ENCODE measurements around the gene DND1. TPM values are rescaled to one million over a fixed set of nuclear protein-coding genes. Genes with fewer than 3 reads are reported as not detected.
"Not testable (repeated sequence)": the region's sequence is repeated elsewhere in the genome, so short reads cannot be mapped to it uniquely, and the experiment has no call there.

The DND1 gene
- total RNA-seq, 1 donor from 2014 or later: 1.7 TPM

DNA sequence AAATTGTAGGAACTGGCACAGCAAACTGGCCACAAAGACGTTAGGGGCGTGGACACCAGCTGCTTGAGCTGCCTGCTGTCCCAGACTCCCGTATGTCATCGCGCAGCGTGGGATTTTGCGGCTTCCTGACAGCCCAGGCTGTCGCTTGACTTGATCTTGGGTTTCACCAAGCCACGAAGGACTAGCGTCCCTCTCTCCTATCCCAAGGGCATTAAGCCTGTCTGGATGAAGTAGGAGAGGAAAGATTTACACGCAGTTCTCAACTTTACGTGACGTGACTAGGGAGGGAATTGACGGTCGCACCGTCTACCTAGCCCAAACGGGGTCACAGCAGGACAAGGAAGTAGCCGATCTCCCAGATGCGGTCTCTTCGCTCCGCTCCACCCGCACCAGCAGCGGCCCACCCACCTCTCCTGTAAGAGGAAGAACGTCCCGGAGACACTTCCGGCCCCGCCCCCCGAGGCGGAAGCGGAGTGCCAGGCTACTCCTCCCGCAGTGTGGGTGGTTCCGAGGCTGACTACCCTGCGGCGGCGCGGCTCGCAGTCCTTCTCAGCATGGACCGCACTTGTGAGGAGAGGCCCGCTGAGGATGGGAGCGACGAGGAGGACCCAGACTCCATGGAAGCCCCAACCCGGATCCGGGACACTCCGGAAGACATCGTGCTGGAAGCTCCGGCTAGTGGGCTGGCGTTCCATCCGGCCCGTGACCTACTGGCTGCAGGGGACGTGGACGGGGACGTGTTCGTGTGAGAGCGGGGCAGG, 8.8 kb downstream of the DND1 start, which contains the start of gene WDR55:
WDR55 (plus strand) TSS at position 546 of the 761 bp plus-strand sequence; CDS start at position 555, 9 bp downstream.
- Histone ChIP-seq H4K20me1 (ENCODE audit: insufficient read depth, low read length) (peaks cover 34% of the 10 kb centered on the region), H2AFZ (ENCODE audit: low read depth, low read length) (peak within 1 kb of the TSS; percentile 90), H3K9ac (ENCODE audit: low read length) (peak within 1 kb of the TSS; percentile 90), H3K27me3 (ENCODE audit: insufficient read depth, low read length) (no peaks in the 10 kb centered on the region), H3K4me3 (ENCODE audit: insufficient read depth, low read depth, low read length) (peak within 1 kb of the TSS; percentile 94), H3K4me2 (ENCODE audit: low read length) (peak within 1 kb of the TSS; percentile 98), H3K4me1 (ENCODE audit: insufficient read depth, low read length) (no peaks in the 10 kb centered on the region), H3K36me3 (ENCODE audit: insufficient read depth, low read length) (peaks cover 34% of the 10 kb centered on the region), H3K27ac (ENCODE audit: low read depth, low read length) (peak within 1 kb of the TSS; percentile 84), H3K79me2 (ENCODE audit: insufficient read depth, low read length) (peaks cover 46% of the 10 kb centered on the region), H3K9me3 (ENCODE audit: insufficient read depth, low read depth, low read length) (no peaks in the 10 kb centered on the region)
- peaks cover 2% of the 10 kb centered on the region for H3K9me3 Mint-ChIP-seq (ENCODE audit: unreplicated experiment)
- H3K4me3 Mint-ChIP-seq (ENCODE audit: unreplicated experiment): peak within 1 kb of the TSS; percentile 97
- TF ChIP-seq, protein P1, sequence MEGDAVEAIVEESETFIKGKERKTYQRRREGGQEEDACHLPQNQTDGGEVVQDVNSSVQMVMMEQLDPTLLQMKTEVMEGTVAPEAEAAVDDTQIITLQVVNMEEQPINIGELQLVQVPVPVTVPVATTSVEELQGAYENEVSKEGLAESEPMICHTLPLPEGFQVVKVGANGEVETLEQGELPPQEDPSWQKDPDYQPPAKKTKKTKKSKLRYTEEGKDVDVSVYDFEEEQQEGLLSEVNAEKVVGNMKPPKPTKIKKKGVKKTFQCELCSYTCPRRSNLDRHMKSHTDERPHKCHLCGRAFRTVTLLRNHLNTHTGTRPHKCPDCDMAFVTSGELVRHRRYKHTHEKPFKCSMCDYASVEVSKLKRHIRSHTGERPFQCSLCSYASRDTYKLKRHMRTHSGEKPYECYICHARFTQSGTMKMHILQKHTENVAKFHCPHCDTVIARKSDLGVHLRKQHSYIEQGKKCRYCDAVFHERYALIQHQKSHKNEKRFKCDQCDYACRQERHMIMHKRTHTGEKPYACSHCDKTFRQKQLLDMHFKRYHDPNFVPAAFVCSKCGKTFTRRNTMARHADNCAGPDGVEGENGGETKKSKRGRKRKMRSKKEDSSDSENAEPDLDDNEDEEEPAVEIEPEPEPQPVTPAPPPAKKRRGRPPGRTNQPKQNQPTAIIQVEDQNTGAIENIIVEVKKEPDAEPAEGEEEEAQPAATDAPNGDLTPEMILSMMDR (IDR thresholded peaks at IDR 0.05; ENCODE audit: insufficient read depth, low read depth, low read length): no peak
- TF ChIP-seq EZH2 (IDR thresholded peaks at IDR 0.05; ENCODE audit: insufficient read depth, low read length): no peak
- peak; percentile 87 for DNase-seq (ENCODE audit: low read depth)
- H3K36me3 Mint-ChIP-seq (ENCODE audit: low read depth, unreplicated experiment): peaks cover 24% of the 10 kb centered on the region
- H3K27ac Mint-ChIP-seq (ENCODE audit: unreplicated experiment): peak within 1 kb of the TSS; percentile 96
- no peak for FAIRE-seq
- peaks cover 14% of the 10 kb centered on the region for H3K4me1 Mint-ChIP-seq (ENCODE audit: low read depth, unreplicated experiment)
- no peaks in the 10 kb centered on the region for H3K27me3 Mint-ChIP-seq (ENCODE audit: low read depth, unreplicated experiment)

DNA sequence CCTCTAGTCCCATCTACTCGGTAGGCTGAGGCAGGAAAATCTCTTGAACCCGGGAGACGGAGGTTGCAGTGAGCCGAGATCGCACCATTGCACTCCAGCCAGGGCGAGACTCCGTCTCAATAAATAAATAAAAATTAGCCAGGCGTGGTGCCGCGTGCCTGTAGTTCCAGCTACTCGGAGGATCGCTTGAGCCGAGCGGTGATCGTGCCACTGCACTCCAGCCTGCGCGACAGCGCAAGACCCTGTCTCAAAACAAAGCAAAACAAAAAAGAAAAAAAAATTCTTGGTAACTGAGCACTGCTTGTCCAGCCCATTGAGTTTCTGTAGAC, 9.4 kb downstream of the DND1 start:
- H3K9me3 Mint-ChIP-seq (ENCODE audit: unreplicated experiment): peaks cover 2% of the 10 kb centered on the region
- Histone ChIP-seq H4K20me1 (ENCODE audit: insufficient read depth, low read length) (peaks cover 29% of the 10 kb centered on the region), H3K36me3 (ENCODE audit: insufficient read depth, low read length) (peaks cover 36% of the 10 kb centered on the region), H3K4me3 (ENCODE audit: insufficient read depth, low read depth, low read length) (peak overlapping the region; percentile 94), H3K79me2 (ENCODE audit: insufficient read depth, low read length) (peaks cover 42% of the 10 kb centered on the region), H3K4me2 (ENCODE audit: low read length) (peak overlapping the region; percentile 98), H3K27ac (ENCODE audit: low read depth, low read length) (peak overlapping the region; percentile 84), H3K27me3 (ENCODE audit: insufficient read depth, low read length) (no peaks in the 10 kb centered on the region), H3K9ac (ENCODE audit: low read length) (peak overlapping the region; percentile 90), H3K9me3 (ENCODE audit: insufficient read depth, low read depth, low read length) (no peaks in the 10 kb centered on the region), H3K4me1 (ENCODE audit: insufficient read depth, low read length) (no peaks in the 10 kb centered on the region), H2AFZ (ENCODE audit: low read depth, low read length) (peak overlapping the region; percentile 90)
- H3K4me1 Mint-ChIP-seq (ENCODE audit: low read depth, unreplicated experiment): peaks cover 18% of the 10 kb centered on the region
- DNase-seq (ENCODE audit: low read depth) (no peak), FAIRE-seq (no peak)
- H3K4me3 Mint-ChIP-seq (ENCODE audit: unreplicated experiment): peak overlapping the region; percentile 97
- peaks cover 27% of the 10 kb centered on the region for H3K36me3 Mint-ChIP-seq (ENCODE audit: low read depth, unreplicated experiment)
- H3K27me3 Mint-ChIP-seq (ENCODE audit: low read depth, unreplicated experiment): no peaks in the 10 kb centered on the region
- TF ChIP-seq EZH2 (IDR thresholded peaks at IDR 0.05; ENCODE audit: insufficient read depth, low read length): no peak
- TF ChIP-seq, protein P1 (IDR thresholded peaks at IDR 0.05; ENCODE audit: insufficient read depth, low read depth, low read length): no peak
- peak overlapping the region; percentile 96 for H3K27ac Mint-ChIP-seq (ENCODE audit: unreplicated experiment)

DNA sequence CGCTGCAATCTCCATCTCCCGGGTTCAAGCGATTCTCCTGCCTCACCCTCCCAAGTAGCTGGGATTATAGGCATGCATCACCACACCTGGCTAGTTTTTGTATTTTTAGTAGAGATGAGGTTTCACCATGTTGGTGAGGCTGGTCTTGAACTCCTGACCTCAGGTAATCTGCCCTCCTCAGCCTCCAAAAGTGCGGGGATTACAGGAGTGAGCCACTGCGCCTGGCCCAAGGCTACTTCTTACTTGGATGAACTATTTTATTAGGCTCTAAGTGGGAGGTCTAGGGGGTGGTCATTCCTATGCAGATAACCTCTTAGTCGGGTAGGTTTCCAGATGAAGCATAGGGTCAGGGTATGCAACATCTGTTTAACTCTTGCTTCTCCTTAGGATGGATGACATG, 13.0 kb downstream of the DND1 start:
- not testable (repeated sequence) for H3K27ac ChIP-seq (ENCODE audit: low read depth, low read length); H3K4me3 ChIP-seq (ENCODE audit: insufficient read depth, low read depth, low read length); H3K27me3 ChIP-seq (ENCODE audit: insufficient read depth, low read length); H2AFZ ChIP-seq (ENCODE audit: low read depth, low read length); H4K20me1 ChIP-seq (ENCODE audit: insufficient read depth, low read length); H3K9me3 Mint-ChIP-seq (ENCODE audit: unreplicated experiment); H3K27ac Mint-ChIP-seq (ENCODE audit: unreplicated experiment); H3K4me1 ChIP-seq (ENCODE audit: insufficient read depth, low read length); DNase-seq (ENCODE audit: low read depth); H3K79me2 ChIP-seq (ENCODE audit: insufficient read depth, low read length); H3K4me3 Mint-ChIP-seq (ENCODE audit: unreplicated experiment); H3K4me2 ChIP-seq (ENCODE audit: low read length); H3K9me3 ChIP-seq (ENCODE audit: insufficient read depth, low read depth, low read length); H3K9ac ChIP-seq (ENCODE audit: low read length); H3K4me1 Mint-ChIP-seq (ENCODE audit: low read depth, unreplicated experiment); H3K27me3 Mint-ChIP-seq (ENCODE audit: low read depth, unreplicated experiment); FAIRE-seq
- peaks cover 48% of the 10 kb centered on the region for H3K36me3 ChIP-seq (ENCODE audit: insufficient read depth, low read length)
- H3K36me3 Mint-ChIP-seq (ENCODE audit: low read depth, unreplicated experiment): peaks cover 27% of the 10 kb centered on the region
